IMR-90 (cell line): ENCODE data around the gene PEX14.

Experiments
- POLR2A ChIP-seq: IDR thresholded peaks from 2 replicates; pipeline ENCODE4 v1.6.1; 2012; ENCODE audit warnings: mild to moderate bottlenecking, low read depth, low read length
- RAD21 ChIP-seq: IDR thresholded peaks from 2 replicates; pipeline ENCODE4 v1.6.1; 2012; ENCODE audit warnings: low read length, improper control_type of control experiment
- TF ChIP-seq, protein P1 (sequence below): conservative IDR thresholded peaks from 2 replicates; pipeline ENCODE4 v1.5.1; 2012; ENCODE audit warnings: mild to moderate bottlenecking, low read depth, low read length, improper control_type of control experiment

DNA sequence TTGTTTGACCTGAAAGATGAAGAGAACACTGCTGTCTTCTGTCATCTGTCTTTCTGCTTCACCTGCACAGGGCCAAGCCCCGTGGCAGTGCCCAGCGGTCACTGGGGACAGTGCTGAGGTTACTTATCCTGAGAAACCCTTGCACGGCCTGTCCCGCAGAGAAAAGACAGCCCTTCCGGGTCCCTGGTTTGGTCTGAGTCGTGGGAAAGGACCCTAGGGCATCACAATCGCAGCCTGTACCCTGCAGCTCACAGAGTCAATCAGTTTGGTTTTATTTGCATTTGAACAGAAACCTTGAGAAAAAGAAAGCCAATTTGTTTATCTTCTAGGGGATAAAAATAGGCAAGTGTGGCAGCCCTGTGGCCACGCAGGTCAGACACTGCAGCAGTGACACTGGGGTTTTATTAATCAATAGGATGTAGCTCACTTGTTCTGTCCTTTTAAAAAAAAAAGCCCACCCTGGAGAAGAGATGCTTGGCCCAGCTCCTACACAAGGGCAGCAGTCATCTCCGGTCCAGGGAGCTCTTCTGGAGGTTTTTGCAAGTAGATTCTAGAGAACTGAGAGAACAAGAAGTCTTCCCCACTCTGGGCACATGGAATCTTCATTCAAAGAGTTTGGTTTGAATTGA is 120.0 kb downstream of the PEX14 start:
- no peak for TF ChIP-seq POLR2A
- TF ChIP-seq, protein P1, sequence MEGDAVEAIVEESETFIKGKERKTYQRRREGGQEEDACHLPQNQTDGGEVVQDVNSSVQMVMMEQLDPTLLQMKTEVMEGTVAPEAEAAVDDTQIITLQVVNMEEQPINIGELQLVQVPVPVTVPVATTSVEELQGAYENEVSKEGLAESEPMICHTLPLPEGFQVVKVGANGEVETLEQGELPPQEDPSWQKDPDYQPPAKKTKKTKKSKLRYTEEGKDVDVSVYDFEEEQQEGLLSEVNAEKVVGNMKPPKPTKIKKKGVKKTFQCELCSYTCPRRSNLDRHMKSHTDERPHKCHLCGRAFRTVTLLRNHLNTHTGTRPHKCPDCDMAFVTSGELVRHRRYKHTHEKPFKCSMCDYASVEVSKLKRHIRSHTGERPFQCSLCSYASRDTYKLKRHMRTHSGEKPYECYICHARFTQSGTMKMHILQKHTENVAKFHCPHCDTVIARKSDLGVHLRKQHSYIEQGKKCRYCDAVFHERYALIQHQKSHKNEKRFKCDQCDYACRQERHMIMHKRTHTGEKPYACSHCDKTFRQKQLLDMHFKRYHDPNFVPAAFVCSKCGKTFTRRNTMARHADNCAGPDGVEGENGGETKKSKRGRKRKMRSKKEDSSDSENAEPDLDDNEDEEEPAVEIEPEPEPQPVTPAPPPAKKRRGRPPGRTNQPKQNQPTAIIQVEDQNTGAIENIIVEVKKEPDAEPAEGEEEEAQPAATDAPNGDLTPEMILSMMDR: no peak
- no peak for TF ChIP-seq RAD21
